HEK293 (cell line): ENCODE data around the gene LRRC27.
A peak's percentile ranks its signal among the peaks of the same experiment; 100 is the strongest.
"Not testable (repeated sequence)": the region's sequence is repeated elsewhere in the genome, so short reads cannot be mapped to it uniquely, and the experiment has no call there.

Source experiments
- CTCF ChIA-PET: fragments of 350-600 bp; formaldehyde crosslinking; extraction: SDS; loops from one replicate; lab custom pipeline; 2021; ENCODE audit warnings: antibody characterized with exemption; lab: Yijun Ruan, JAX
- POLR2A ChIA-PET: fragments of 300-600 bp; formaldehyde crosslinking; extraction: SDS; loops from one replicate; lab custom pipeline; 2020; ENCODE audit warnings: antibody characterized with exemption, inconsistent platforms; lab: Yijun Ruan, JAX
- H3K27ac ChIP-seq: fragments of 200-500 bp; sonication (Bioruptor generic); 2 replicates; pipeline ENCODE4 v1.5.1; 2014; ENCODE audit warnings: low read depth, low read length, control low read depth, inconsistent platforms; ENCODE audit errors: extremely low read depth
- H3K36me3 ChIP-seq, 2 experiments: fragments of 200-500 bp in 1 of 2; sonication (Bioruptor generic) in 1 of 2; 1 replicate in 1 of 2; 2 replicates in 1 of 2; pipeline ENCODE4 v1.5.1; 2014 to 2017; ENCODE audit warnings: inconsistent platforms in 2 of 2, low read length in 2 of 2; ENCODE audit not compliant: control insufficient read depth in 2 of 2, insufficient read depth in 1 of 2
- H3K4me1 ChIP-seq: fragments of 200-500 bp; sonication (Bioruptor generic); 2 replicates; pipeline ENCODE4 v1.5.1; 2014; ENCODE audit warnings: mild to moderate bottlenecking, low read length, inconsistent platforms; ENCODE audit not compliant: control insufficient read depth, insufficient read depth
- H3K4me3 ChIP-seq: 2 replicates; pipeline ENCODE4 v1.5.1; 2011; ENCODE audit warnings: low read depth, mild to moderate bottlenecking, control low read depth, low read length, moderate library complexity
- H3K9me3 ChIP-seq: fragments of 200-500 bp; sonication (Bioruptor generic); 2 replicates; pipeline ENCODE4 v1.5.1; 2014; ENCODE audit warnings: low read depth, low read length, inconsistent platforms; ENCODE audit not compliant: control insufficient read depth, insufficient read depth
- BCL6B ChIP-seq: fragments of 450-650 bp; formaldehyde crosslinking; IDR thresholded peaks from 2 replicates; pipeline ENCODE4 v1.5.1; 2017; ENCODE audit warnings: missing biosample characterization, missing genetic modification characterization
- CTCF ChIP-seq: fragments of 450-650 bp; formaldehyde crosslinking; IDR thresholded peaks from 2 replicates; pipeline ENCODE4 v1.5.1; 2016; ENCODE audit warnings: missing biosample characterization, missing genetic modification characterization
- GLIS1 ChIP-seq: fragments of 450-650 bp; formaldehyde crosslinking; IDR thresholded peaks from 2 replicates; pipeline ENCODE4 v1.5.1; 2016; ENCODE audit warnings: missing biosample characterization, missing genetic modification characterization
- GLIS2 ChIP-seq: fragments of 450-650 bp; formaldehyde crosslinking; IDR thresholded peaks from 2 replicates; pipeline ENCODE4 v1.5.1; 2016; ENCODE audit warnings: missing biosample characterization, missing genetic modification characterization
- INSM2 ChIP-seq: fragments of 450-650 bp; formaldehyde crosslinking; IDR thresholded peaks from 2 replicates; pipeline ENCODE4 v1.5.1; 2016; ENCODE audit warnings: missing biosample characterization, missing genetic modification characterization
- KLF17 ChIP-seq: fragments of 450-650 bp; formaldehyde crosslinking; IDR thresholded peaks from 2 replicates; pipeline ENCODE4 v1.5.1; 2016; ENCODE audit warnings: missing biosample characterization, missing genetic modification characterization
- PRDM1 ChIP-seq: fragments of 450-650 bp; formaldehyde crosslinking; IDR thresholded peaks from 2 replicates; pipeline ENCODE4; 2016; ENCODE audit warnings: missing biosample characterization, missing genetic modification characterization
- ZBTB1 ChIP-seq: fragments of 450-650 bp; formaldehyde crosslinking; IDR thresholded peaks from 2 replicates; pipeline ENCODE4 v1.5.1; 2016; ENCODE audit warnings: missing biosample characterization, missing genetic modification characterization
- ZBTB8A ChIP-seq: fragments of 450-650 bp; formaldehyde crosslinking; IDR thresholded peaks from 2 replicates; pipeline ENCODE4 v1.5.1; 2016; ENCODE audit warnings: missing biosample characterization, missing genetic modification characterization
- ZFP3 ChIP-seq: fragments of 450-650 bp; formaldehyde crosslinking; IDR thresholded peaks from 2 replicates; pipeline ENCODE4 v1.5.1; 2016; ENCODE audit warnings: low read depth, missing biosample characterization, missing genetic modification characterization
- ZIC2 ChIP-seq: fragments of 450-650 bp; formaldehyde crosslinking; IDR thresholded peaks from 2 replicates; pipeline ENCODE4 v1.5.1; 2016; ENCODE audit warnings: missing biosample characterization, missing genetic modification characterization
- ZNF174 ChIP-seq: fragments of 450-650 bp; formaldehyde crosslinking; IDR thresholded peaks from 2 replicates; pipeline ENCODE4 v1.5.0; 2017; ENCODE audit warnings: missing biosample characterization, mild to moderate bottlenecking, missing genetic modification characterization
- ZNF175 ChIP-seq: fragments of 450-650 bp; formaldehyde crosslinking; IDR thresholded peaks from 2 replicates; pipeline ENCODE4 v1.5.1; 2016; ENCODE audit warnings: missing biosample characterization, missing genetic modification characterization
- ZNF19 ChIP-seq: fragments of 450-650 bp; formaldehyde crosslinking; IDR thresholded peaks from 2 replicates; pipeline ENCODE4; 2016; ENCODE audit warnings: missing biosample characterization, missing genetic modification characterization, low read depth
- ZNF2 ChIP-seq: fragments of 450-650 bp; formaldehyde crosslinking; IDR thresholded peaks from 2 replicates; pipeline ENCODE4 v1.5.1; 2016; ENCODE audit warnings: missing biosample characterization, missing genetic modification characterization
- ZNF214 ChIP-seq: fragments of 450-650 bp; formaldehyde crosslinking; IDR thresholded peaks from 2 replicates; pipeline ENCODE4 v1.5.1; 2017; ENCODE audit warnings: missing biosample characterization, mild to moderate bottlenecking, missing genetic modification characterization, borderline replicate concordance
- ZNF335 ChIP-seq: fragments of 450-650 bp; formaldehyde crosslinking; conservative IDR thresholded peaks from 2 replicates; pipeline ENCODE4 v1.5.1; 2016; ENCODE audit warnings: missing biosample characterization, missing genetic modification characterization
- ZNF366 ChIP-seq: fragments of 450-650 bp; formaldehyde crosslinking; conservative IDR thresholded peaks from 2 replicates; pipeline ENCODE4 v1.5.1; 2016; ENCODE audit warnings: missing biosample characterization, missing genetic modification characterization
- ZNF391 ChIP-seq: fragments of 450-650 bp; formaldehyde crosslinking; IDR thresholded peaks from 2 replicates; pipeline ENCODE4 v1.5.1; 2016; ENCODE audit warnings: low read depth, missing biosample characterization, missing genetic modification characterization, borderline replicate concordance
- ZNF501 ChIP-seq: fragments of 450-650 bp; formaldehyde crosslinking; IDR thresholded peaks from 2 replicates; pipeline ENCODE4 v1.5.1; 2016; ENCODE audit warnings: missing biosample characterization, missing genetic modification characterization
- ZNF629 ChIP-seq: fragments of 450-650 bp; formaldehyde crosslinking; IDR thresholded peaks from 2 replicates; pipeline ENCODE4 v1.5.1; 2017; ENCODE audit warnings: missing biosample characterization, missing genetic modification characterization
- ZNF639 ChIP-seq: fragments of 450-650 bp; formaldehyde crosslinking; IDR thresholded peaks from 2 replicates; pipeline ENCODE4 v1.5.1; 2016; ENCODE audit warnings: missing biosample characterization, missing genetic modification characterization
- ZNF654 ChIP-seq: fragments of 450-650 bp; formaldehyde crosslinking; IDR thresholded peaks from 2 replicates; pipeline ENCODE4 v1.5.1; 2016; ENCODE audit warnings: low read depth, missing biosample characterization, missing genetic modification characterization
- ZNF76 ChIP-seq: fragments of 450-650 bp; formaldehyde crosslinking; IDR thresholded peaks from 2 replicates; pipeline ENCODE4; 2016; ENCODE audit warnings: low read depth, missing biosample characterization, missing genetic modification characterization, borderline replicate concordance
- ZNF785 ChIP-seq: fragments of 450-650 bp; formaldehyde crosslinking; IDR thresholded peaks from 2 replicates; pipeline ENCODE4 v1.5.1; 2016; ENCODE audit warnings: missing biosample characterization, missing genetic modification characterization

The LRRC27 gene

GRCh38 chr10:132352462-132353308 lies 20.7 kb downstream of the LRRC27 start:
- TF ChIP-seq ZNF2 (tag by site-specific recombination), result peak; percentile 60; the same call in 1 of the 2 replicates
- peak; percentile 97 for TF ChIP-seq CTCF (tag by site-specific recombination)
- peak; percentile 44; the same call in 1 of the 2 replicates for TF ChIP-seq ZNF391 (tag by site-specific recombination)
- peak; percentile 58 for TF ChIP-seq ZNF654 (tag by site-specific recombination)
- peak; percentile 37; the same call in 1 of the 2 replicates for TF ChIP-seq KLF17 (tag by site-specific recombination)
- TF ChIP-seq GLIS1, result peak; percentile 95
- TF ChIP-seq GLIS2 (tag by site-specific recombination), result peak; percentile 41; the same call in 1 of the 2 replicates
- 0 out of 2 replicates have a peak, but pooled peaks have one; percentile 31 for TF ChIP-seq ZNF366 (tag by site-specific recombination)
- peak; percentile 80 for TF ChIP-seq PRDM1 (tag by site-specific recombination)
- TF ChIP-seq ZNF501 (tag by site-specific recombination), result 0 out of 2 replicates have a peak, but pooled peaks have one; percentile 54
- TF ChIP-seq ZIC2, result 0 out of 2 replicates have a peak, but pooled peaks have one; percentile 9
- H3K9me3 ChIP-seq, H3K4me3 ChIP-seq, H3K4me1 ChIP-seq, H3K36me3 ChIP-seq, POLR2A ChIA-PET, H3K27ac ChIP-seq: not testable (repeated sequence)
- CTCF ChIA-PET, result interaction anchor here (0.6 to 1.7 kb wide), 6 partner anchors 9 to 315 kb away, joined by 3 to 7 read pairs (median 4); no protein-coding TSS in a partner anchor

GRCh38 chr10:132353456-132354355 lies 21.7 kb downstream of the LRRC27 start:
- no peak overlapping the region for H3K27ac ChIP-seq
- CTCF ChIA-PET, result interaction anchor here (0.6 to 1.7 kb wide), 6 partner anchors 10 to 316 kb away, joined by 3 to 7 read pairs (median 4); no protein-coding TSS in a partner anchor
- H3K36me3 ChIP-seq, result no peaks in the 10 kb centered on the region
- H3K4me3 ChIP-seq, result no peak overlapping the region
- TF ChIP-seq ZNF175, result no peak
- TF ChIP-seq ZFP3 (tag by site-specific recombination), result no peak
- no peak for TF ChIP-seq ZNF76
- TF ChIP-seq ZNF335 (tag by site-specific recombination), result no peak
- no peak for TF ChIP-seq INSM2 (tag by site-specific recombination)
- no peak for TF ChIP-seq ZBTB1 (tag by site-specific recombination)
- no peak for TF ChIP-seq ZNF639
- TF ChIP-seq ZNF629 (tag by site-specific recombination), result no peak
- TF ChIP-seq ZBTB8A (tag by site-specific recombination), result no peak
- no peak for TF ChIP-seq ZNF214 (tag by site-specific recombination)
- no peak for TF ChIP-seq ZNF785 (tag by site-specific recombination)
- no peak for TF ChIP-seq ZNF174
- no peak for TF ChIP-seq ZNF19 (tag by site-specific recombination)
- TF ChIP-seq BCL6B (tag by site-specific recombination), result no peak
- POLR2A ChIA-PET, result no interaction called here
- H3K9me3 ChIP-seq, result no peaks in the 10 kb centered on the region
- H3K4me1 ChIP-seq, result no peaks in the 10 kb centered on the region
